SK-N-SH treated with all-trans-retinoic acid at 6 μM for 48 hours (cell line): ENCODE data around the gene LRFN2.

ENCODE experiments used
- RARB ChIP-seq: fragments of 250-450 bp; sonication (Bioruptor Pico); IDR thresholded peaks from 2 replicates; pipeline ENCODE4 v1.8.0; 2021; ENCODE audit warnings: mild to moderate bottlenecking, moderate library complexity
- ZNF565 ChIP-seq: fragments of 450-650 bp; formaldehyde crosslinking; conservative IDR thresholded peaks from 2 replicates; pipeline ENCODE4 v1.5.0; 2020; ENCODE audit warnings: low read depth, mild to moderate bottlenecking, moderate library complexity

- TF ChIP-seq ZNF565 (no peak), RARB (CRISPR knock-in tag) (no peak)
These were observed 129.9 kb downstream of the LRFN2 start for GRCh38 chr6:40457261-40457660.
